Stimulated activated CD4-positive, alpha-beta T cell treated with anti-CD3 and anti-CD28 coated beads, TNF-alpha, amount 100 ng/mL, for 1 hour (primary cell): Measurements from ENCODE around the gene DCBLD1.

ENCODE experiments used
- DNase-seq, 3 donors: peaks; one replicate each; pipeline ENCODE4 v3.0.0-alpha.2; 2020; ENCODE audit warnings: low read depth in 3 of 3, low spot score in 1 of 3

The DCBLD1 gene

GRCh38 chr6:117555262-117555849 lies 72.9 kb downstream of the DCBLD1 start:
- DNase-seq: no peak

GRCh38 chr6:117555882-117556498 lies 73.5 kb downstream of the DCBLD1 start:
- DNase-seq: peak in 2 of 3 donors; percentile 37 to 38

GRCh38 chr6:117557951-117558350 lies 75.5 kb downstream of the DCBLD1 start:
- no peak for DNase-seq

GRCh38 chr6:117558818-117559217 lies 76.3 kb downstream of the DCBLD1 start:
- DNase-seq: no peak

GRCh38 chr6:117559299-117559698 lies 76.8 kb downstream of the DCBLD1 start:
- no peak for DNase-seq

GRCh38 chr6:117561128-117561527 lies 78.7 kb downstream of the DCBLD1 start:
- DNase-seq: no peak

GRCh38 chr6:117564681-117565080 lies 82.2 kb downstream of the DCBLD1 start:
- no peak for DNase-seq

- no peak for DNase-seq
Observed at GRCh38 chr6:117568247-117568646, 85.8 kb downstream of the DCBLD1 start.

- DNase-seq: no peak
Observed at GRCh38 chr6:117568831-117569410, 86.4 kb downstream of the DCBLD1 start.

- DNase-seq: no peak
Observed at GRCh38 chr6:117573006-117573680, 90.7 kb downstream of the DCBLD1 start.

- DNase-seq: no peak
Observed at GRCh38 chr6:117574198-117574597, 91.7 kb downstream of the DCBLD1 start.

- no peak for DNase-seq
Observed at GRCh38 chr6:117585647-117586046, 103.2 kb downstream of the DCBLD1 start.

- no peak for DNase-seq
Observed at GRCh38 chr6:117590447-117590846, 108.0 kb downstream of the DCBLD1 start.

- DNase-seq: no peak
Observed at GRCh38 chr6:117591405-117591804, 108.9 kb downstream of the DCBLD1 start.

- no peak for DNase-seq
Observed at GRCh38 chr6:117592983-117593759, 110.7 kb downstream of the DCBLD1 start.

- no peak for DNase-seq
Observed at GRCh38 chr6:117595099-117595923, 112.8 kb downstream of the DCBLD1 start.

GRCh38 chr6:117597755-117598154 lies 115.3 kb downstream of the DCBLD1 start:
- DNase-seq: no peak
